GM23338 (cell line): ENCODE data around the gene A3GALT2. TPM values are rescaled to one million over a fixed set of nuclear protein-coding genes. Genes with fewer than 3 reads are reported as not detected.

Experiments used
- ATAC-seq: fragments of 200-7000 bp; cut with Tn5 transposase; 3 replicates; pipeline ENCODE4 v1.9.1; 2020
- DNase-seq: peaks from one replicate; pipeline ENCODE4 v3.0.0-alpha.2; 2015; ENCODE audit warnings: low spot score
- H2AFZ ChIP-seq: fragments of 200-600 bp; sonication (generic); 2 replicates; pipeline ENCODE4 v1.8.0; 2016; ENCODE audit warnings: antibody characterized with exemption, mild to moderate bottlenecking, moderate library complexity
- H3F3A ChIP-seq: fragments of 200-600 bp; sonication (generic); replicated peaks from 2 replicates; pipeline ENCODE4 v1.8.0; 2017; ENCODE audit warnings: antibody characterized with exemption, mixed run types, low read depth
- H3K27ac ChIP-seq: fragments of 200-600 bp; sonication (generic); 2 replicates; pipeline ENCODE4 v1.6.1; 2016; ENCODE audit warnings: low read depth
- H3K27me3 ChIP-seq: fragments of 200-600 bp; sonication (generic); 2 replicates; pipeline ENCODE4 v1.8.0; 2016; ENCODE audit warnings: mild to moderate bottlenecking, mixed run types, moderate library complexity; ENCODE audit not compliant: insufficient read depth
- H3K36me3 ChIP-seq: fragments of 200-600 bp; sonication (generic); 2 replicates; pipeline ENCODE4 v1.8.0; 2016; ENCODE audit warnings: mild to moderate bottlenecking; ENCODE audit not compliant: insufficient read depth
- H3K4me1 ChIP-seq: fragments of 200-600 bp; sonication (generic); 2 replicates; pipeline ENCODE4 v1.8.0; 2016; ENCODE audit warnings: mild to moderate bottlenecking, moderate library complexity; ENCODE audit not compliant: insufficient read depth
- H3K4me2 ChIP-seq: fragments of 200-600 bp; sonication (generic); 2 replicates; pipeline ENCODE4 v1.7.1; 2017; ENCODE audit warnings: mixed run types
- H3K4me3 ChIP-seq: fragments of 200-600 bp; sonication (generic); 2 replicates; pipeline ENCODE4 v1.6.1; 2016; ENCODE audit warnings: mixed run types
- H3K79me2 ChIP-seq: fragments of 200-600 bp; sonication (generic); replicated peaks from 2 replicates; pipeline ENCODE4 v1.8.0; 2017; ENCODE audit warnings: mild to moderate bottlenecking; ENCODE audit not compliant: insufficient read depth
- H3K9me2 ChIP-seq: fragments of 200-600 bp; sonication (generic); 2 replicates; pipeline ENCODE4 v1.8.0; 2017; ENCODE audit not compliant: insufficient read depth
- H4K20me1 ChIP-seq: fragments of 200-600 bp; sonication (generic); replicated peaks from 2 replicates; pipeline ENCODE4 v1.8.0; 2017; ENCODE audit warnings: mild to moderate bottlenecking; ENCODE audit not compliant: insufficient read depth
- H3K27ac Mint-ChIP-seq: 2 replicates; pipeline ENCODE4 v1.8.0; 2020; ENCODE audit warnings: inconsistent platforms, mild to moderate bottlenecking, moderate library complexity, mixed read lengths
- H3K27me3 Mint-ChIP-seq: 3 replicates; pipeline ENCODE4 v1.8.0; 2022; ENCODE audit warnings: low read depth, mild to moderate bottlenecking, moderate library complexity, mixed read lengths, inconsistent platforms; ENCODE audit not compliant: insufficient read depth, poor library complexity
- H3K36me3 Mint-ChIP-seq: 3 replicates; pipeline ENCODE4 v1.8.0; 2021; ENCODE audit warnings: low read depth, mild to moderate bottlenecking, inconsistent platforms, moderate library complexity, mixed read lengths
- H3K4me1 Mint-ChIP-seq: 3 replicates; pipeline ENCODE4 v1.8.0; 2020; ENCODE audit warnings: mild to moderate bottlenecking, inconsistent platforms, mixed read lengths
- H3K4me3 Mint-ChIP-seq: 3 replicates; pipeline ENCODE4 v1.8.0; 2021; ENCODE audit warnings: moderate library complexity, mild to moderate bottlenecking, inconsistent platforms, mixed read lengths
- H3K9me3 Mint-ChIP-seq: 3 replicates; pipeline ENCODE4 v1.8.0; 2020; ENCODE audit warnings: moderate library complexity, mild to moderate bottlenecking, inconsistent platforms, mixed read lengths
- CREB1 ChIP-seq: fragments of 250-450 bp; sonication (Bioruptor Pico); IDR thresholded peaks from 2 replicates; pipeline ENCODE4 v1.5.0; 2020; ENCODE audit warnings: low read depth, mild to moderate bottlenecking, moderate library complexity
- CTCF ChIP-seq, 2 experiments: fragments of 200-600 bp in 1 of 2; sonication (generic) in 1 of 2; conservative IDR thresholded peaks; 2 replicates each; pipeline versions ENCODE4 v1.5.1 to v1.6.1; 2016 to 2017; ENCODE audit warnings: antibody characterized with exemption in 2 of 2, low read depth in 2 of 2, mild to moderate bottlenecking in 2 of 2, moderate library complexity in 1 of 2
- ETS1 ChIP-seq: IDR thresholded peaks from 2 replicates; pipeline ENCODE4 v1.6.1; 2016; ENCODE audit warnings: antibody characterized with exemption
- EZH2 ChIP-seq: fragments of 200-600 bp; sonication (generic); IDR thresholded peaks from one replicate; pipeline ENCODE4 v1.8.0; 2017; ENCODE audit warnings: antibody characterized with exemption, mild to moderate bottlenecking, low read depth; ENCODE audit not compliant: unreplicated experiment
- EZH2phosphoT487 ChIP-seq: fragments of 200-600 bp; sonication (generic); IDR thresholded peaks from one replicate; pipeline ENCODE4 v1.8.1; 2018; ENCODE audit warnings: antibody characterized with exemption; ENCODE audit not compliant: unreplicated experiment
- JUNB ChIP-seq: IDR thresholded peaks from one replicate; pipeline ENCODE4 v1.6.1; 2016; ENCODE audit warnings: antibody characterized with exemption; ENCODE audit not compliant: unreplicated experiment
- NANOG ChIP-seq: IDR thresholded peaks from 2 replicates; pipeline ENCODE4 v1.6.1; 2016; ENCODE audit warnings: antibody characterized with exemption, borderline replicate concordance
- POLR2AphosphoS5 ChIP-seq: IDR thresholded peaks from 2 replicates; pipeline ENCODE4 v1.6.1; 2016; ENCODE audit warnings: antibody characterized with exemption, low read depth
- REST ChIP-seq: IDR thresholded peaks from one replicate; pipeline ENCODE4 v1.6.1; 2018; ENCODE audit warnings: antibody characterized with exemption; ENCODE audit not compliant: unreplicated experiment
- STAT1 ChIP-seq: IDR thresholded peaks from one replicate; pipeline ENCODE4 v1.6.1; 2016; ENCODE audit warnings: antibody characterized with exemption; ENCODE audit not compliant: unreplicated experiment
- ZNF114 ChIP-seq: fragments of 250-450 bp; sonication (Bioruptor Pico); IDR thresholded peaks from 2 replicates; pipeline ENCODE4 v1.5.0; 2020; ENCODE audit warnings: mild to moderate bottlenecking, moderate library complexity
- ZNF331 ChIP-seq: fragments of 250-450 bp; sonication (Bioruptor Pico); IDR thresholded peaks from 2 replicates; pipeline ENCODE4 v1.5.0; 2020; ENCODE audit warnings: low read depth, mild to moderate bottlenecking, moderate library complexity
- ZNF462 ChIP-seq: fragments of 250-450 bp; sonication (Bioruptor Pico); IDR thresholded peaks from 2 replicates; pipeline ENCODE4 v1.5.0; 2020; ENCODE audit warnings: mild to moderate bottlenecking, moderate library complexity
- polyA plus RNA-seq: library from polyadenylated mRNA; unstranded; fragments of >200 nt; fragmentation: Nextera tagmentation; extraction: Ambion mirVana; gene quantifications from 2 replicates; pipeline ENCODE4 v1.2.1, GENCODE V29; 2016
- total RNA-seq: library from RNA; depleted of rRNA; stranded (reverse); fragments of >200 nt; shearing (Covaris generic); gene quantifications from 2 replicates; pipeline ENCODE4 v1.2.3, GENCODE V29; 2014

A3GALT2 gene
- total and polyA plus RNA-seq, 2 experiments from 2014 or later, result not detected

GRCh38 chr1:33277488-33278084 is 43.3 kb downstream of the A3GALT2 start:
- peaks cover 10% of the 10 kb centered on the region for H3K4me1 ChIP-seq
- H3K79me2 ChIP-seq, result 0 out of 2 replicates have a peak, but pooled peaks cover 4% of the 10 kb centered on the region
- peaks cover 22% of the 10 kb centered on the region for H3K4me1 Mint-ChIP-seq
- H3K27me3 Mint-ChIP-seq, result peaks cover 8% of the 10 kb centered on the region
- peaks cover 4% of the 10 kb centered on the region for H4K20me1 ChIP-seq
- H3K27ac Mint-ChIP-seq, result no peak overlapping the region
- H3K9me3 Mint-ChIP-seq, result no peaks in the 10 kb centered on the region; the same call in 2 of the 3 replicates
- no peak for DNase-seq
- no peak overlapping the region for H3K27ac ChIP-seq
- no peak for ATAC-seq
- no peaks in the 10 kb centered on the region for H3K9me2 ChIP-seq
- no peak overlapping the region for H3K4me2 ChIP-seq
- no peak overlapping the region for H3K4me3 Mint-ChIP-seq
- TF ChIP-seq ETS1, result no peak
- no peak for TF ChIP-seq ZNF462 (CRISPR knock-in tag)
- TF ChIP-seq REST, result no peak
- TF ChIP-seq NANOG, result no peak
- TF ChIP-seq CTCF (conservative IDR thresholded peaks at IDR 0.05; ENCODE audit: low read depth in 2 of 2), result no peak
- no peak for TF ChIP-seq EZH2phosphoT487
- no peak for TF ChIP-seq EZH2
- no peak for TF ChIP-seq STAT1
- no peak for TF ChIP-seq CREB1
- TF ChIP-seq ZNF331 (CRISPR knock-in tag), result no peak
- TF ChIP-seq JUNB, result no peak
- TF ChIP-seq POLR2AphosphoS5, result no peak
- TF ChIP-seq ZNF114 (CRISPR knock-in tag), result no peak
- no peaks in the 10 kb centered on the region for H3K27me3 ChIP-seq
- peaks cover 32% of the 10 kb centered on the region for H3K36me3 Mint-ChIP-seq
- H2AFZ ChIP-seq, result no peak overlapping the region
- no peaks in the 10 kb centered on the region for H3K36me3 ChIP-seq
- H3K4me3 ChIP-seq, result no peak overlapping the region
- H3F3A ChIP-seq, result no peaks in the 10 kb centered on the region
